ENCODE measurements around the gene ARID2. TPM values are rescaled to one million over a fixed set of nuclear protein-coding genes. Genes with fewer than 3 reads are reported as not detected.

The ARID2 gene
- total RNA-seq, 2 donors from 2014 or later, result 29.6 TPM

DNA sequence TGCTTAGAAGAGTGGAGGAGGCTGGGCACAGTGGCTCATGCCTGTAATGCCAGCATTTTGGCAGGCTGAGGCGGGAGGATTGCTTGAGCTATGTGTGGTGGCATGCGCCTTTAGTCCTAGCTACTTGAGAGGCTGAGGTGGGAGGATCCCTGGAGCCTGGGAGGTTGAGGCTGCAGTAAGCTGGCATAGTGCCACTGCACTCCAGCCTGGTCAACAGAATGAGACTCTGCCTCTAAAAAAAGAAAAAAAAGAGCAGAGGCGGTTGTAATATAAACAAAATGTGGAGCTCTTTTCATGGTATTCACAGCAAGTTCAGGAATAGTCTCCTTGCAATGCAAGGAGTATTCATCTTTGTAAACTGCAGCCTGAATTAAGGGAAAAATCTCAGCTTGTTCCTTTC is 27.2 kb downstream of the ARID2 start:
- ATAC-seq (replicated peaks in 1 of 2) (no peak), DNase-seq (no peak)
- no peak overlapping the region for H3K4me3 Mint-ChIP-seq
- H3K4me1 Mint-ChIP-seq (ENCODE audit: low read depth), result peaks cover 28% of the 10 kb centered on the region
- no peaks in the 10 kb centered on the region for H3K27me3 Mint-ChIP-seq (ENCODE audit: low read depth)
- H3K27ac Mint-ChIP-seq, result no peak overlapping the region
- no peaks in the 10 kb centered on the region for H3K9me3 Mint-ChIP-seq
- H3K36me3 Mint-ChIP-seq (ENCODE audit: insufficient read depth in 2 of 2), result peaks cover 0 to 7% of the 10 kb centered on the region in 2 donors

DNA sequence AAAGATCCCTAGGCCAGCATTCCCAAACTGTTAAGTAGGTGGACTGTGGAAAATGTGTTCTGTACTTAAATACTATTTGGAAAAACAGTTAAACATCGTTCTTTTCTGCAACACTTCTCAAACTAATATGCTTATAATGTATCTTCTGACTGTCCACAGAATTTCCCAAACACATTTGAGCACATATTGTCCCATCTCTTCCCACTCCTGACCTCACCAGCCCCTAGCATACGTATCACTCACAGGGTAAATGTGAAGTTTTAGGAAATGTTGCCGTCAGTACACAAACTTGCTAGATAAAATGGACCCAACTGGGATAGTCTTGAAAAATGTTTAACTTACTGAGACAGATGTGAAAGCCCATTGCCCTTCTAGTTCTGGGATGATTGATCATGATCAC is 27.7 kb downstream of the ARID2 start:
- Mint-ChIP-seq H3K9me3 (no peaks in the 10 kb centered on the region), H3K4me1 (ENCODE audit: low read depth) (peaks cover 34% of the 10 kb centered on the region), H3K27me3 (ENCODE audit: low read depth) (no peaks in the 10 kb centered on the region), H3K27ac (no peak overlapping the region), H3K4me3 (no peak overlapping the region), H3K36me3 (ENCODE audit: insufficient read depth in 2 of 2) (peaks cover 0 to 7% of the 10 kb centered on the region in 2 donors)
- no peak for ATAC-seq (replicated peaks in 1 of 2)
- no peak for DNase-seq

DNA sequence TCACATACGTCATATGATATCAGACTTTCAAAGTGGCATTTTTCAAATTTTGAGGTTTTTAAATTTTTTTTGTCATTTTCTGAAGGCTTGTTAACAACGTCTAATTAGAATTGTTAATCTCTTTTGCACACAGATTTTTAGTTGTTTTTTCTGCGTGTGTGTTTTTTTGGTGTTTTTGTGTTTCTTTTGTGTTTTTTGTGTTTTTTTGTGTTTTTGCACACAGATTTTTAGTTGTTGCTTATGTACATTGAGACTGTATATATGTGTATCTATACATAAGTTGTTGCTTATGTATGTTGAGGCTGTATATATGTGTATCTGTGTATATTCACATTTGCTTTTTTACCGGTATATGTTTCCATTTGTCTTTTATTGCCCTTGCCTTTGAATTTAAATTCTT is 30.8 kb downstream of the ARID2 start:
- Mint-ChIP-seq H3K36me3 (ENCODE audit: insufficient read depth in 2 of 2) (peaks cover 0 to 4% of the 10 kb centered on the region in 2 donors), H3K27me3 (ENCODE audit: low read depth) (no peaks in the 10 kb centered on the region), H3K4me3 (no peak overlapping the region)

DNA sequence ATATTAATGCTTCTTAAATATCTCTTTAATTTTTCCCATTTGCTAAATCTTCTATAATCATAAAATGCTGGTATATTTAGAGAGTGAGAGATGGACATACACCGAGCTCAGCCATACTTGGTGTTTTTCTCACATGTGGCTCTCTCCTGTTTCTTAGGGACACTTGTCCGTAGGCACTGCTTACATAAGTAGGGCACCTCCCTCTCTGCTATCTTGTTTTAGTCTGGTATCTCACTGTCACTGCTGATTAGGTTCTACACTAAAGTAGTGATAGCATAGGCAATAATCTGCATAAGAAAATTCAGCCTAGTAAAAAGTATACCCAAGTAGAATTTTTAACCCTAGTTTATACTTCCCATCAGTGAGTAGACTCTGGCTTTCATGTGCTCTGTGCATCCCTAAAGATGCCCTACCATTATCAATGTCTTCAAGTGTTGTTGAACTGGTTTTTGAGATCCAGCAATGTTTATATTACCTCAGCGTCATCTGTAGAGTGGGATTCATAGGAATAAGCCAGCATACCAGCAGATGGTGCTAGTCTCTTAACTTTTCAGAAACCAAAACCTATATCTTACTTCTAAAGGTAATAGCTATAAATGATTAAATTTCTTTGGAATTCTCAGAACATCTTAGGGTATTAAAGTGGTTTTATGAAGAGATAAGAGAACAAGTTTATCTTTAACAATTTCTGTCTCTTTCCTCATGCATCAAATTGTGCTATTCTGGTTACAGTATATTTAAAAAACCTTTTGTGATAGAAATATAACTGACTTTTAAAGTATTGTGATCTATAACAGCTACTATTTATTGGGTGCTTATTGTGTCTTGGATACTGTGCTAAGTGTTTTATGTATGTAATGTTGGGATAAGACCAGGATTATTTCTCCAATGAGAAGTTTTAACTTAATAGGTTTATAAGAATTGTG is 32.9 kb downstream of the ARID2 start:
- Mint-ChIP-seq H3K36me3 (ENCODE audit: insufficient read depth in 2 of 2) (peaks cover 2 to 7% of the 10 kb centered on the region in 2 donors), H3K27ac (peak overlapping the region; percentile 72), H3K4me3 (no peak overlapping the region), H3K27me3 (ENCODE audit: low read depth) (no peaks in the 10 kb centered on the region), H3K9me3 (no peaks in the 10 kb centered on the region), H3K4me1 (ENCODE audit: low read depth) (peaks cover 12% of the 10 kb centered on the region)
- ATAC-seq (replicated peaks in 1 of 2) (no peak), DNase-seq (no peak)

More for the DNA sequence above, 30.8 kb downstream of the ARID2 start:
- ATAC-seq (replicated peaks in 1 of 2) (no peak), DNase-seq (no peak)
- no peak overlapping the region for H3K27ac Mint-ChIP-seq
- H3K4me1 Mint-ChIP-seq (ENCODE audit: low read depth), result peaks cover 24% of the 10 kb centered on the region
- H3K9me3 Mint-ChIP-seq, result no peaks in the 10 kb centered on the region

DNA sequence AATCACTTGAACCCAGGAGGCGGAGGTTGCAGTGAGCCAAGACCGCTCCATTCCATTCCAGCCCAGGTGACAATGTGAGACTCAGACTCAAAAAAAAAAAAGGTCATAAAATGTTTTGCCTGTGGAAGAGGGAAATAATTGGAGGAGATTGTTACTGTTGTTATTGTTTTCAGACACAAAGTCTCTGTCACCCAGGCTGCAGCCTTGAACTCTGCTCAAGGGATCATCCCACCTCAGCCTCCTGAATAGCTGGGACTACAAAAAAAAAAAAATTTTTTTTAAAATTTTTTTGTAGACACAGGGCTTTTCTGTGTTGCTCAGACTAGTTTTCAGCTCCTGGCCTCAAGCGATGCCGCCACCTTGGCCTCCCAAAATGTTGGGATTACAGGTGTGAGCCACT is 33.9 kb downstream of the ARID2 start:
- H3K4me1 Mint-ChIP-seq (ENCODE audit: low read depth), result peaks cover 11% of the 10 kb centered on the region
- H3K27me3 Mint-ChIP-seq (ENCODE audit: low read depth), result no peaks in the 10 kb centered on the region
- no peak overlapping the region for H3K4me3 Mint-ChIP-seq
- peaks cover under 1% of the 10 kb centered on the region in 2 donors for H3K9me3 Mint-ChIP-seq
- no peak overlapping the region for H3K27ac Mint-ChIP-seq
- DNase-seq, result no peak
- no peak for ATAC-seq (replicated peaks in 1 of 2)
- peaks cover 8 to 13% of the 10 kb centered on the region in 2 donors for H3K36me3 Mint-ChIP-seq (ENCODE audit: insufficient read depth in 2 of 2)

DNA sequence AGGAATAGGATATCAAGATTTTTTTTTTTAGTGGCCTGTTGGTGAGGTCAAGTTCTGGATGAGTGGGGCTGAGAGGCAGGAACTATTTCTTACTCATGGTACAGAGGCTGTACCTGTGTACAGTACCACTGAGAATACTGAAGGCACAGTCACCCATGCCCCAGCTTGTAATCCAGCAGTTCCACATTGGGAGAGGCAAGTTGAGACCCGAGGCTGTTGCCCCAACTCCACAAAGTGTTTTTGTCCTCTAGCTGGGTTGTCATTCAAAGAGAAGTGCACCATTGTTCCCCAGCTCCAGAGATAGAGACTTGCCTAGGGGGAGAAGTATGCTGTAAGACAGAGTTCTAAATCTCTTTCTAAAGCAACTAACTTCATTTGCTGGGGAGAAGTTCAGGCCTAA is 38.7 kb downstream of the ARID2 start:
- no peak overlapping the region for H3K4me3 Mint-ChIP-seq
- DNase-seq (no peak), ATAC-seq (replicated peaks in 1 of 2) (no peak)
- H3K4me1 Mint-ChIP-seq (ENCODE audit: low read depth), result peaks cover 13% of the 10 kb centered on the region
- H3K27ac Mint-ChIP-seq, result no peak overlapping the region
- peaks cover 4 to 10% of the 10 kb centered on the region in 2 donors for H3K9me3 Mint-ChIP-seq
- H3K36me3 Mint-ChIP-seq (ENCODE audit: insufficient read depth in 2 of 2), result peaks cover 14 to 23% of the 10 kb centered on the region in 2 donors
- H3K27me3 Mint-ChIP-seq (ENCODE audit: low read depth), result no peaks in the 10 kb centered on the region

DNA sequence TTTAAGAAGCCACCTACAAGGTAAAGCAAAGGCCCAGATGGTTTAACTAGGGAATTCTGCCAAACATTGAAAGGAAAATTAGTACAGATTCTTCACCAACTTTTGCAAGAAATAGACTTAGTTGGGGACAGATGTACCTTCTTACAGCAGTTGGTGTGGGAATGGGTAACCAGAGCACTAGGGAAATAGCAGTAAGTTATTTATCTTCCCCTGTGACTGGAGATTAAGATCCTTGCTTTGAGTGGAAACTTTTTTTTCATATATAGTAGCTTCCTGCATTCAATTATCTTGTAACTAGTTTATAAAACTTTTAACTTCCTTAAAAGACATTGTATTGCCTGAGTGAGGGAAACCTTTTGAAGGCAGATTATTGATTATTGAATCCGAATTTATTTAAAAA is 44.2 kb downstream of the ARID2 start:
- H3K4me3 Mint-ChIP-seq, result no peak overlapping the region
- H3K36me3 Mint-ChIP-seq (ENCODE audit: insufficient read depth in 2 of 2), result peaks cover 2 to 10% of the 10 kb centered on the region in 2 donors
- peaks cover 13% of the 10 kb centered on the region for H3K4me1 Mint-ChIP-seq (ENCODE audit: low read depth)
- H3K9me3 Mint-ChIP-seq, result peaks cover 3 to 6% of the 10 kb centered on the region in 2 donors
- no peak for DNase-seq
- H3K27me3 Mint-ChIP-seq (ENCODE audit: low read depth), result no peaks in the 10 kb centered on the region
- ATAC-seq (replicated peaks in 1 of 2), result no peak
- no peak overlapping the region for H3K27ac Mint-ChIP-seq

DNA sequence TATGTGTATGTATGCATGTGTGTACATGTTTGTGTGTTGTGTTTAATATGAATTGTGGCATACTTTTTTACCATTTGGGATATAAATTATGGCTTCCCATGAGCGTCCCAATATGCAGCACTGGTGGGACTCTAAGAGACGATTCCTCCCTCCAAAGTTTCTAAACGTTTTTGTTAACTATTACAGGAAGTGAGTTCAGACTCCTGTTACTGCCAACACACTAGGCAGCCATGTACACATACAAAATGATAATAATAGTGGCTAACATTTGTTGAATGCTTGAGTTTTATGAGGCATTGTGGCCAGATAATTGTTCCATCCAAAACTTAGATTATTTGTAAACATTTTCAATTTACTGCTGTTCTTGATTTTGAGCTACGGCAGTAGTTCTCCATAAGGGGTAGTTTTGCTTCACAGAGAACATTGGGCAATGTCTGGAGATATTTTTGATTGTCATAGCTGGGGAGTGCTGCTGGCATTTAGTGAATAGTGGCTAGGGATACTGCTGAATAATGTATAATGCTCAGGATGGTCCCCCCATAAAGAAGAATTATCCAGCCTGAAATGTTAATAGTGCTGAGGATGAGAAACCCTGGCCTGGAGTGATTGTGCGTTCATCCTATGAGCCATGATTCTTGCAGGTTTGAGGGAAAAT is 45.1 kb downstream of the ARID2 start:
- no peak overlapping the region for H3K27ac Mint-ChIP-seq
- H3K4me3 Mint-ChIP-seq, result no peak overlapping the region
- no peaks in the 10 kb centered on the region for H3K27me3 Mint-ChIP-seq (ENCODE audit: low read depth)
- peaks cover 6% of the 10 kb centered on the region for H3K4me1 Mint-ChIP-seq (ENCODE audit: low read depth)
- peaks cover 0 to under 1% of the 10 kb centered on the region in 2 donors for H3K9me3 Mint-ChIP-seq
- DNase-seq, result no peak
- no peak for ATAC-seq (replicated peaks in 1 of 2)
- peaks cover under 1 to 3% of the 10 kb centered on the region in 2 donors for H3K36me3 Mint-ChIP-seq (ENCODE audit: insufficient read depth in 2 of 2)

DNA sequence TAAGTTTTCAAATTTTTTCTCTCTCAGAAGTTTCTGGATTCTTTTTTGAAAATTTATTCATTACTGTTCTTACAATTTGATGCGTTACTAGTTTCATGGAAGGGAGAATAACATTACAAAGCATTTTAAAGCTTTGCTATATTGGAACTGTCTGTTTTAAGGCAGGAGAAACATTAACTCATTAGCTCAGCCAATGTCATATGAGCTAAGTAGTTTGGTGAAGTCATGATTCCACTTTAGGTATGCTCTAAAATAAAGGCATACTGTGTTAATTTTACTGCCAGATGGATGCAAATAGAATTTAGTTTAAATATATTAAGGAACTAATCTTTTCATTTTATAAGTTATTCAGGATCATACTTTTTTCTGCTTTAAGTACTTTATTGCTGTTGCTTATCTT is 46.0 kb downstream of the ARID2 start:
- H3K27ac Mint-ChIP-seq, result no peak overlapping the region
- H3K4me3 Mint-ChIP-seq, result no peak overlapping the region
- H3K27me3 Mint-ChIP-seq (ENCODE audit: low read depth), result no peaks in the 10 kb centered on the region
- peaks cover 8% of the 10 kb centered on the region for H3K4me1 Mint-ChIP-seq (ENCODE audit: low read depth)
- ATAC-seq (replicated peaks in 1 of 2), result no peak
- no peak for DNase-seq
- no peaks in the 10 kb centered on the region for H3K9me3 Mint-ChIP-seq
- H3K36me3 Mint-ChIP-seq (ENCODE audit: insufficient read depth in 2 of 2), result peaks cover 0 to 2% of the 10 kb centered on the region in 2 donors

DNA sequence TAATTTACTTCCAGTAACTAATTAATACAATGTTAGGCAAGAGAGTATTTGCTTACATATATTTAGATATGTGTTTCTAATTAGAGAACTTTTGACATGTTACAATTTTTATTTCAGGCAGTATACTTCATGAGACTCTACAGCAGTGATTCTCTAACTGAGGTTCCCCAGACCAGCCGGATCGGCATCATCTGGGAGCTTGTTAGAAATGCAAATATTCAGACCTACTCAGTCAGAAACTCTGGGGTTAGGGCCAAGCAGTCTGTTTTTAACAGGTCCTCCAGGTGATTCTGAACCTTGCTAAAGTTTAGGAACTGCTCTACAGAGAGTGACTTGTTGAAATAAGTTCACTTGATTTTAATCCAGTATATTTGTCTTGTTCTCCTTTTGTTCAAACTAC is 46.5 kb downstream of the ARID2 start:
- DNase-seq (no peak), ATAC-seq (replicated peaks in 1 of 2) (no peak)
- Mint-ChIP-seq H3K4me3 (no peak overlapping the region), H3K27me3 (ENCODE audit: low read depth) (no peaks in the 10 kb centered on the region), H3K4me1 (ENCODE audit: low read depth) (peaks cover 6% of the 10 kb centered on the region), H3K36me3 (ENCODE audit: insufficient read depth in 2 of 2) (peaks cover 0 to 2% of the 10 kb centered on the region in 2 donors), H3K27ac (no peak overlapping the region), H3K9me3 (no peaks in the 10 kb centered on the region)

DNA sequence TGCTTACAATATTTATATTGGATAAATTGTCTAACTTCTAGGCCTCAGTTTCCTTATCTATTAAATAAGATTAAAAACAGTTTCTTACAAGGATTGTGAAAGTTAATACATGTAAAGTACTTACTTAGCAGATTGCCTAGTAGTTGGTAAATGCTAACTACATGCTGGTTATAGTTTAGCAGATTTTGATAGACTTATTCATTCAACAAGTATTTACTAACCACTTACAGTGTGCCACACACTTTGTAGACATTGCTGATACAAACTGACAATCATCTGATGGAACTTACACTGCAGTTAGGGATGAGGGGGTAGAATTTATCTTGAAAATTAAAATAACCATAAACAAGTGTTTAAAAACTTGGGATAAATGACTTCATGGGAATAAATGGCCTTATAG is 50.4 kb downstream of the ARID2 start:
- Mint-ChIP-seq H3K4me1 (ENCODE audit: low read depth) (peaks cover 6% of the 10 kb centered on the region), H3K36me3 (ENCODE audit: insufficient read depth in 2 of 2) (peaks cover 0 to 2% of the 10 kb centered on the region in 2 donors), H3K9me3 (no peaks in the 10 kb centered on the region), H3K4me3 (no peak overlapping the region), H3K27ac (no peak overlapping the region), H3K27me3 (ENCODE audit: low read depth) (no peaks in the 10 kb centered on the region)
- DNase-seq (no peak), ATAC-seq (replicated peaks in 1 of 2) (no peak)

DNA sequence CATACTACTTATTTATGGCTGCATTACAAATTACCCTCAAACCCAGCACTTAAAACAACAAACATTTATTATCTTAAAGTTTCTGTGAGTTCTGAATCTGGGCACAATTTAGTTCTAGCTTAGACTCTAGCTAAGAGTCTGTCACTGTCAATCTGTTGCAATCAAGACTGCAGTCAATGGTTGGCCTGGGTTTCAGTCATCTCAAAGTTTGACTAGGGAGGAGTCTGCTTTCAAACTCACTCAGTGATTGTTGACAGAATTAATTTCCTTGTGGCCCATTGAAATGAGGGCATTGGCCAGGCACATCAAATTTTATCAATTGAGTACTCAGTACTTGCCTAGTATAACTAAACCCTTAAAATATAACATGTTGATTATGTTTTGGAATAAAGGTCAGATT is 51.6 kb downstream of the ARID2 start:
- Mint-ChIP-seq H3K36me3 (ENCODE audit: insufficient read depth in 2 of 2) (peaks cover 0 to 2% of the 10 kb centered on the region in 2 donors), H3K4me3 (no peak overlapping the region), H3K4me1 (ENCODE audit: low read depth) (peaks cover 6% of the 10 kb centered on the region), H3K27ac (no peak overlapping the region), H3K9me3 (no peaks in the 10 kb centered on the region), H3K27me3 (ENCODE audit: low read depth) (no peaks in the 10 kb centered on the region)
- ATAC-seq (replicated peaks in 1 of 2) (no peak), DNase-seq (no peak)

DNA sequence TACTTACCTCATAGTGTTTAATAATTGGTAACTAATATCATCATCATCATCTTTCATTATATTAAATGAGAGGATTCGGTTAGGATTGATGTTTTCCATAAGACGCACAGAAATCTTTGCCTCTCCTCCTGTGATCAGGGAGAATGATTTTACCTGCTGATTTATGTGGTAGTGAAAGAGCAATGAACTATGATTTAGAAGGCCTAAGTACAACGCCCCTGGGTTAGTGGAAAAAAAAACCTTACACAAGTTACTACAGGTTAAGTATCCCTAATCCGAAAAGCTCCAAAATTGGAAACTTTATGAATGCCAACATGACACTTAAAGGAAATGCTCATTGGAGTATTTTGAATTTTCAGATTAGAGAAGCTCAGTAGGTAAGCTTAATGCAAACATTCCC is 55.8 kb downstream of the ARID2 start:
- Mint-ChIP-seq H3K4me1 (ENCODE audit: low read depth) (peaks cover 6% of the 10 kb centered on the region), H3K27me3 (ENCODE audit: low read depth) (no peaks in the 10 kb centered on the region), H3K9me3 (no peaks in the 10 kb centered on the region), H3K36me3 (ENCODE audit: insufficient read depth in 2 of 2) (no peaks in the 10 kb centered on the region), H3K27ac (no peak overlapping the region), H3K4me3 (no peak overlapping the region)
- ATAC-seq (replicated peaks in 1 of 2) (no peak), DNase-seq (no peak)

Measured in activated T-cell treated with anti-CD3 and anti-CD28 coated beads, Interleukin-2, amount 50 U/mL, for 72 hours (primary cell).